ENCODE results near the gene UBR7. TPM values are rescaled to one million over a fixed set of nuclear protein-coding genes. Genes with fewer than 3 reads are reported as not detected.

UBR7 gene
- total and polyA plus RNA-seq, 2 donors from 2014 or later: 14.3 to 23.6 TPM

DNA sequence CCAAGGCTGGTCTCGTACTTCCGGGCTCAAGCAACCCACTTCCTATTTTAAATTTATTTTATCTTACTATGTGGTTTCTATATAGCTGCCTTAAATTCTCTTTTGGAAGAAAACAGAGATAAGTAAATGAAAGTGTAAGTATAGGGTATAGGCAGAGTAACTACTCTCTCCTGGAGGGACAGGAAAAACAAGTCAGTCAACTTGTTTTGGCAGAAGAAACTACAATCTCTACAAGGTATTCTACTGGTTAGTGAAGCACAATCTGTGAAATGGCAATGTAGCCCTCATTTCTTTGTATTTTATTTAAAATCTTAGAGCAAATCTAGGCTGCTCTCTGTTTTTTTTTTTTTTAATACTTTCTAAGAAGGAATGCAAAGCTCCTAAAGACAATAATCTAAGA lies 55.4 kb downstream of the UBR7 start:
- Histone ChIP-seq H3K9me3 (ENCODE audit: control insufficient read depth in 2 of 3, insufficient read depth in 1 of 3, low read length in 3 of 3) (no peaks in the 10 kb centered on the region), H3K27ac (ENCODE audit: low read depth in 2 of 2, low read length in 2 of 2) (no peak overlapping the region), H3K4me1 (ENCODE audit: control insufficient read depth in 2 of 3, insufficient read depth in 2 of 3, low read depth in 1 of 3, low read length in 3 of 3) (no peaks in the 10 kb centered on the region), H3K9ac (ENCODE audit: low read length in 3 of 3) (no peak overlapping the region), H3K27me3 (ENCODE audit: control insufficient read depth, insufficient read depth, low read length) (no peaks in the 10 kb centered on the region), H3K36me3 (ENCODE audit: control insufficient read depth in 2 of 3, insufficient read depth in 3 of 3, low read length in 3 of 3) (peaks cover 0 to 13% (median 9%) of the 10 kb centered on the region in 3 donors), H3K4me3 (ENCODE audit: low read length in 3 of 3) (no peak overlapping the region)
- DNase-seq (no peak), FAIRE-seq (no peak)
- TF ChIP-seq, protein P1, sequence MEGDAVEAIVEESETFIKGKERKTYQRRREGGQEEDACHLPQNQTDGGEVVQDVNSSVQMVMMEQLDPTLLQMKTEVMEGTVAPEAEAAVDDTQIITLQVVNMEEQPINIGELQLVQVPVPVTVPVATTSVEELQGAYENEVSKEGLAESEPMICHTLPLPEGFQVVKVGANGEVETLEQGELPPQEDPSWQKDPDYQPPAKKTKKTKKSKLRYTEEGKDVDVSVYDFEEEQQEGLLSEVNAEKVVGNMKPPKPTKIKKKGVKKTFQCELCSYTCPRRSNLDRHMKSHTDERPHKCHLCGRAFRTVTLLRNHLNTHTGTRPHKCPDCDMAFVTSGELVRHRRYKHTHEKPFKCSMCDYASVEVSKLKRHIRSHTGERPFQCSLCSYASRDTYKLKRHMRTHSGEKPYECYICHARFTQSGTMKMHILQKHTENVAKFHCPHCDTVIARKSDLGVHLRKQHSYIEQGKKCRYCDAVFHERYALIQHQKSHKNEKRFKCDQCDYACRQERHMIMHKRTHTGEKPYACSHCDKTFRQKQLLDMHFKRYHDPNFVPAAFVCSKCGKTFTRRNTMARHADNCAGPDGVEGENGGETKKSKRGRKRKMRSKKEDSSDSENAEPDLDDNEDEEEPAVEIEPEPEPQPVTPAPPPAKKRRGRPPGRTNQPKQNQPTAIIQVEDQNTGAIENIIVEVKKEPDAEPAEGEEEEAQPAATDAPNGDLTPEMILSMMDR (IDR thresholded peaks at IDR 0.05; ENCODE audit: borderline replicate concordance, extremely low read depth, insufficient read depth): no peak
- intact Hi-C loops (cut with DNase I): no loop called here

DNA sequence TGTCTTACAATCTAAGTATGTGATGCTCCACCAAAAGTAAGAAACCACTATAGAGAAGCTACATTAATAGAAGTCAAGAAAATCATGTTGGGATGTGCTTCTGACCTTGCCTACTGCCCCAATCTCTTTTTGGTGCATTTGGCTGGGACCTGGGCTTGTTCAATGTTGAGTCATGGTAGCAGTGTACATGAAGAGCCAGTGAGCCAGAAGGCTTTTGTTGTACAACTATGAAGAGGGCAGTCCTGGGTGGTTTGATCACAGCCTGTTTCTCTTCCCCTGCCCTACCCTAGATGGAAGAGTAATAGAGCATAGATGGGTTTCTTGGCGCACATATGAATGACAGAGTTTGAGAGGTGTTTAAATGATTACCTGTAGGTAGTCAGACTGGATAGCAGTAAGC lies 56.4 kb downstream of the UBR7 start:
- no peak for FAIRE-seq
- TF ChIP-seq, protein P1 (IDR thresholded peaks at IDR 0.05; ENCODE audit: borderline replicate concordance, extremely low read depth, insufficient read depth): no peak

DNA sequence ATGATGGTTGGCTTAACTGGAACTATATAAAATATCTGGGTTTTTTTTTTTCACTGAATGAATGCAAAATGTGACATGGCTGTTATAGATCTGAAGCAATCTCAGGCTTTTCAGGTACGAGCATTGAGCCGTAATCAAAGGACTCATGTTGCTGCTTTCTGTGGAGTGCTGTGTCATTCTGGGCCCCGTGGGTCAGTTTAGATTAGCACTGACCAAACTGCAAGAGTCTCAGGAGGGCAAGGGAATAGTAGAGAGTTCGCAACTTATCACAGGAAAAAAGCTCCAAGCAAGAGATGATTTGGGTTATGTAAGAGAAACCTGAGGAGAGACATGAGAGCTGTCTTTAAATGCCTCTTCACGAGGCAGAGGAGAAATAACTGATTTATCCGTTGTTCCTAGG lies 59.1 kb downstream of the UBR7 start:
- Histone ChIP-seq H3K4me1 (ENCODE audit: control insufficient read depth in 2 of 3, insufficient read depth in 2 of 3, low read depth in 1 of 3, low read length in 3 of 3) (no peaks in the 10 kb centered on the region), H3K4me3 (ENCODE audit: low read length in 3 of 3) (no peak overlapping the region), H3K36me3 (ENCODE audit: control insufficient read depth in 2 of 3, insufficient read depth in 3 of 3, low read length in 3 of 3) (peaks cover 0 to 7% (median 5%) of the 10 kb centered on the region in 3 donors), H3K27me3 (ENCODE audit: control insufficient read depth, insufficient read depth, low read length) (no peaks in the 10 kb centered on the region), H3K9me3 (ENCODE audit: control insufficient read depth in 2 of 3, insufficient read depth in 1 of 3, low read length in 3 of 3) (no peaks in the 10 kb centered on the region), H3K27ac (ENCODE audit: low read depth in 2 of 2, low read length in 2 of 2) (no peak overlapping the region), H3K9ac (ENCODE audit: low read length in 3 of 3) (no peak overlapping the region)
- TF ChIP-seq, protein P1 (IDR thresholded peaks at IDR 0.05; ENCODE audit: borderline replicate concordance, extremely low read depth, insufficient read depth): no peak
- no peak for DNase-seq
- FAIRE-seq: no peak
- intact Hi-C loops (cut with DNase I): no loop called here

More for the DNA sequence above, 56.4 kb downstream of the UBR7 start:
- H3K27me3 ChIP-seq (ENCODE audit: control insufficient read depth, insufficient read depth, low read length): no peaks in the 10 kb centered on the region
- no peak overlapping the region for H3K9ac ChIP-seq (ENCODE audit: low read length in 3 of 3)
- no peaks in the 10 kb centered on the region for H3K9me3 ChIP-seq (ENCODE audit: control insufficient read depth in 2 of 3, insufficient read depth in 1 of 3, low read length in 3 of 3)
- H3K27ac ChIP-seq (ENCODE audit: low read depth in 2 of 2, low read length in 2 of 2): no peak overlapping the region
- no peak overlapping the region for H3K4me3 ChIP-seq (ENCODE audit: low read length in 3 of 3)
- no peak for DNase-seq
- H3K36me3 ChIP-seq (ENCODE audit: control insufficient read depth in 2 of 3, insufficient read depth in 3 of 3, low read length in 3 of 3): peaks cover 0 to 13% (median 9%) of the 10 kb centered on the region in 3 donors
- intact Hi-C loops (cut with DNase I): no loop called here
- no peaks in the 10 kb centered on the region for H3K4me1 ChIP-seq (ENCODE audit: control insufficient read depth in 2 of 3, insufficient read depth in 2 of 3, low read depth in 1 of 3, low read length in 3 of 3)

DNA sequence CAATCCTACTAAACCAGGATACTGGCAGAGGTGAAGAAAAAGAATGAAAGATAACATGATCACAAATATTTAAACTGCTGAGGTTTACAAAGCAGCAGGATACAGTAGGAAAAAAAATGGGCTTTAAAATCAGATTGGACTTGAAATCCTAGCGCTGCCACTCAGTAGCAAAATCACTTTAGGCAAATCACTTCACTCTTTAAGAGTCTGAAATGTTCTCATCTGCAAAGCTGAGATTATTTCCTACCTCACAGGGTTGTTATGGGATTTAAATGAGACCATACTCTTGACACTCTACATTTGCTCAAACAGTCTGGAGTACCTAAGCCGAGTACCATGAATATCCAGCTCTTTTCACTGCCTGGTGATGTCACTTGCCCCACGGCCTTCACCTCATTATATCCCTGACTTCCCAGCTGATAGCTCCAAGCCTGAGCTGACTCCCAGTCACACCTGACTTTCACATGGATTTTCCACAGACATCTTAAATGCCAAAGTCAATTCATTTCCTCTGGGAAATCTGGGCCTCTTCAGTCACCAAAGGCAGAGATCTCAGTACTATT lies 60.2 kb downstream of the UBR7 start:
- no peak for FAIRE-seq
- no peaks in the 10 kb centered on the region for H3K9me3 ChIP-seq (ENCODE audit: control insufficient read depth in 2 of 3, insufficient read depth in 1 of 3, low read length in 3 of 3)

More for the DNA sequence above, 60.2 kb downstream of the UBR7 start:
- Histone ChIP-seq H3K4me3 (ENCODE audit: low read length in 3 of 3) (no peak overlapping the region), H3K27ac (ENCODE audit: low read depth in 2 of 2, low read length in 2 of 2) (no peak overlapping the region), H3K27me3 (ENCODE audit: control insufficient read depth, insufficient read depth, low read length) (no peaks in the 10 kb centered on the region), H3K4me1 (ENCODE audit: control insufficient read depth in 2 of 3, insufficient read depth in 2 of 3, low read depth in 1 of 3, low read length in 3 of 3) (no peaks in the 10 kb centered on the region), H3K36me3 (ENCODE audit: control insufficient read depth in 2 of 3, insufficient read depth in 3 of 3, low read length in 3 of 3) (peaks cover 0 to 7% (median 5%) of the 10 kb centered on the region in 3 donors), H3K9ac (ENCODE audit: low read length in 3 of 3) (no peak overlapping the region)
- intact Hi-C loops (cut with DNase I): no loop called here
- no peak for DNase-seq
- TF ChIP-seq, protein P1 (IDR thresholded peaks at IDR 0.05; ENCODE audit: borderline replicate concordance, extremely low read depth, insufficient read depth): no peak
